GM12878 (cell line): ENCODE data around the gene RBMX2. TPM values are rescaled to one million over a fixed set of nuclear protein-coding genes. Genes with fewer than 3 reads are reported as not detected.
A peak's percentile ranks its signal among the peaks of the same experiment; 100 is the strongest.

ENCODE experiments used
- ATAC-seq: fragments of 200-7000 bp; cut with Tn5 transposase; 3 replicates; pipeline ENCODE4 v1.9.1; 2020; ENCODE audit warnings: mild to moderate bottlenecking, moderate library complexity
- BruUV-seq: library from RNA; stranded (reverse); fragments of 400-500 nt; replicated peaks from 2 replicates; lab custom pipeline; 2021; lab: Mats Ljungman, UMichigan
- CTCF ChIA-PET: fragments of 300-600 bp; sonication (Branson Sonifier 250); formaldehyde crosslinking; extraction: SDS; loops from one replicate; lab custom pipeline; 2021; ENCODE audit warnings: inconsistent platforms; lab: Yijun Ruan, JAX
- POLR2A ChIA-PET: fragments of 350-600 bp; formaldehyde crosslinking; extraction: SDS; loops from one replicate; lab custom pipeline; 2021; ENCODE audit warnings: inconsistent platforms; lab: Charles Lee
- RAD21 ChIA-PET: fragments of 300-600 bp; sonication (Branson Sonifier 250); formaldehyde crosslinking; loops from one replicate; lab custom pipeline; 2023; ENCODE audit warnings: antibody characterized with exemption; ENCODE audit not compliant: unreplicated experiment; lab: Charles Lee
- SMC1A ChIA-PET: fragments of 300-600 bp; sonication (Branson Sonifier 250); formaldehyde crosslinking; loops from one replicate; lab custom pipeline; 2023; ENCODE audit not compliant: unreplicated experiment, uncharacterized antibody; lab: Charles Lee
- DNase-seq: peaks from one replicate; pipeline ENCODE4 v3.0.0-alpha.2; 2011; ENCODE audit warnings: low read depth, low spot score
- FAIRE-seq: peaks from 3 replicates; lab custom pipeline; 2011; peaks lifted over from hg19 to GRCh38; lab: Jason Lieb, UNC
- H2AFZ ChIP-seq: 2 replicates; pipeline ENCODE4 v1.6.0; 2011; ENCODE audit warnings: low read depth, low read length, control low read depth; ENCODE audit not compliant: control insufficient read depth
- H3K27ac ChIP-seq: 2 replicates; pipeline ENCODE4 v1.5.1; 2011; ENCODE audit warnings: control low read depth; ENCODE audit not compliant: control insufficient read depth, insufficient read depth
- H3K27me3 ChIP-seq, 2 experiments: replicated peaks in 1 of 2; 2 replicates each; pipeline versions ENCODE4 v1.6.0 to v1.6.1; 2011; ENCODE audit warnings: low read length in 1 of 2; ENCODE audit not compliant: control insufficient read depth in 2 of 2, insufficient read depth in 2 of 2
- H3K36me3 ChIP-seq, 2 experiments: 2 replicates each; pipeline ENCODE4 v1.5.1; 2011; ENCODE audit warnings: low read length in 1 of 2; ENCODE audit not compliant: control insufficient read depth in 2 of 2, insufficient read depth in 2 of 2
- H3K4me1 ChIP-seq: 2 replicates; pipeline ENCODE4 v1.6.1; 2011; ENCODE audit warnings: mild to moderate bottlenecking, low read length, moderate library complexity, mixed read lengths; ENCODE audit not compliant: control insufficient read depth, insufficient read depth
- H3K4me2 ChIP-seq: 2 replicates; pipeline ENCODE4 v1.6.0; 2011; ENCODE audit warnings: control low read depth; ENCODE audit not compliant: control insufficient read depth, insufficient read depth
- H3K4me3 ChIP-seq: fragments of 200-600 bp; sonication (generic); 2 replicates; pipeline ENCODE4 v1.5.1; 2016
- H3K79me2 ChIP-seq: 2 replicates; pipeline ENCODE4 v1.6.0; 2011; ENCODE audit warnings: low read length; ENCODE audit not compliant: control insufficient read depth, insufficient read depth
- H3K9ac ChIP-seq: 2 replicates; pipeline ENCODE4 v1.8.0; 2011; ENCODE audit warnings: low read length, control low read depth, mixed read lengths; ENCODE audit not compliant: control insufficient read depth, insufficient read depth
- H3K9me3 ChIP-seq: replicated peaks from 3 replicates; pipeline ENCODE4 v1.5.1; 2011; ENCODE audit warnings: mild to moderate bottlenecking, low read length; ENCODE audit not compliant: control insufficient read depth, insufficient read depth
- H4K20me1 ChIP-seq: 2 replicates; pipeline ENCODE4 v1.6.0; 2011; ENCODE audit not compliant: control insufficient read depth, insufficient read depth
- CEBPB ChIP-seq, 2 experiments: fragments of 150-350 bp in 1 of 2; IDR thresholded peaks; 2 replicates each; pipeline ENCODE4 v1.6.1; 2012 to 2014; ENCODE audit warnings: low read depth in 2 of 2, low read length in 2 of 2, borderline replicate concordance in 1 of 2, inconsistent platforms in 1 of 2
- E2F8 ChIP-seq: fragments of 450-650 bp; IDR thresholded peaks from 2 replicates; pipeline ENCODE4 v1.6.1; 2018; ENCODE audit warnings: mild to moderate bottlenecking, low read depth, moderate library complexity; ENCODE audit not compliant: partially characterized antibody
- EGR1 ChIP-seq, 2 experiments: IDR thresholded peaks; 1 replicate in 1 of 2; 2 replicates in 1 of 2; pipeline ENCODE4 v1.6.1; 2011 to 2012; ENCODE audit warnings: low read depth in 2 of 2, low read length in 2 of 2, borderline replicate concordance in 1 of 2, mild to moderate bottlenecking in 1 of 2, moderate library complexity in 1 of 2
- HCFC1 ChIP-seq: fragments of 150-350 bp; IDR thresholded peaks from 2 replicates; pipeline ENCODE4 v1.6.1; 2014; ENCODE audit warnings: low read length
- KDM1A ChIP-seq: fragments of 200-600 bp; sonication (generic); IDR thresholded peaks from 2 replicates; pipeline ENCODE4 v1.6.1; 2016; ENCODE audit warnings: borderline replicate concordance
- MXI1 ChIP-seq: fragments of 150-350 bp; IDR thresholded peaks from 2 replicates; pipeline ENCODE4 v1.6.1; 2011; ENCODE audit warnings: low read depth, mild to moderate bottlenecking, inconsistent platforms, low read length, improper control_type of control experiment
- MYC ChIP-seq: IDR thresholded peaks from 2 replicates; pipeline ENCODE4 v1.6.1; 2011; ENCODE audit warnings: mild to moderate bottlenecking, low read length, moderate library complexity, inconsistent platforms; ENCODE audit not compliant: insufficient read depth, insufficient replicate concordance, insufficient read length, severe bottlenecking
- NBN ChIP-seq: fragments of 450-650 bp; IDR thresholded peaks from 2 replicates; pipeline ENCODE4 v1.6.1; 2016
- NRF1 ChIP-seq: conservative IDR thresholded peaks from 2 replicates; pipeline ENCODE4 v1.6.1; 2011; ENCODE audit warnings: mild to moderate bottlenecking, low read depth, low read length, improper control_type of control experiment
- POLR2AphosphoS5 ChIP-seq: IDR thresholded peaks from 2 replicates; pipeline ENCODE4 v1.6.1; 2011; ENCODE audit warnings: mild to moderate bottlenecking, low read length, inconsistent platforms
- SREBF2 ChIP-seq: IDR thresholded peaks from 2 replicates; pipeline ENCODE4 v1.6.1; 2012; ENCODE audit warnings: mild to moderate bottlenecking, low read length
- TCF12 ChIP-seq: IDR thresholded peaks from 2 replicates; pipeline ENCODE4 v1.6.1; 2011; ENCODE audit warnings: low read depth, mild to moderate bottlenecking, low read length
- ZBTB11 ChIP-seq: fragments of 450-650 bp; formaldehyde crosslinking; IDR thresholded peaks from 2 replicates; pipeline ENCODE4 v1.5.0; 2022; ENCODE audit warnings: mild to moderate bottlenecking, missing genetic modification characterization
- ZBTB33 ChIP-seq: fragments of 450-650 bp; IDR thresholded peaks from 2 replicates; pipeline ENCODE4 v1.6.1; 2017; ENCODE audit warnings: mild to moderate bottlenecking
- ZNF274 ChIP-seq: IDR thresholded peaks from one replicate; pipeline ENCODE4 v1.8.0; 2011; ENCODE audit not compliant: insufficient read length, insufficient read depth
- ZSCAN29 ChIP-seq: fragments of 450-650 bp; IDR thresholded peaks from 2 replicates; pipeline ENCODE4 v1.6.1; 2017; ENCODE audit warnings: mild to moderate bottlenecking, moderate library complexity
- whole genome bisulfite sequencing: methylation state at CpG from one replicate; pipeline ENCODE4 v1.1.6; 2016; ENCODE audit warnings: low lambda C conversion rate; ENCODE audit not compliant: insufficient replicate concordance, insufficient coverage; ENCODE audit errors: missing lambda C conversion rate; 5-methylcytosine and 5-hydroxymethylcytosine counted together
- in situ Hi-C: fragments of 300-500 bp; cut with MboI; formaldehyde crosslinking; loops from 9 replicates; pipeline ENCODE4 v1.14.3; 2018; ENCODE audit warnings: mixed read lengths
- intact Hi-C: fragments of 100-400 bp; cut with micrococcal nuclease; formaldehyde crosslinking; loops from one replicate; pipeline ENCODE4 v1.14.2; 2022; ENCODE audit not compliant: unreplicated experiment
- polyA plus RNA-seq, 11 experiments: library from polyadenylated mRNA; depleted of rRNA in 4 of 11; unstranded in 6 of 11; stranded (reverse) in 5 of 11; fragments of >200 nt; fragmentation: Nextera tagmentation in 4 of 11; fragmentation: Illumina TruSeq in 1 of 11; extraction: Ambion mirVana in 4 of 11; extraction: Trizol in 1 of 11; gene quantifications; 1 replicate in 1 of 11; 2 replicates in 10 of 11; pipeline versions ENCODE4 v1.2.1 to v1.2.3, GENCODE V29; 2011 to 2016; ENCODE audit warnings: inconsistent platforms in 2 of 11, missing spikeins in 2 of 11, low read depth in 1 of 11
- total RNA-seq, 4 experiments: library from RNA; depleted of rRNA in 3 of 4; stranded (reverse); fragments of >200 nt in 3 of 4; fragmentation: Illumina TruSeq in 1 of 4; extraction: Trizol in 1 of 4; gene quantifications; 2 replicates each; pipeline versions ENCODE4 v1.2.1 to v1.2.3, GENCODE V29; 2013 to 2021

RBMX2 gene
- total and polyA plus RNA-seq, 10 of the 15 experiments (the other 5 are each of a cell fraction or from before 2014, with no cell fraction given) = 18.9 to 56.0 (median 32.6) TPM

GRCh38 chrX:130418066-130418465, 16.3 kb downstream of the RBMX2 start (continued):
- TF ChIP-seq ZBTB33 (no peak), MYC (no peak), SREBF2 (no peak)

- intact Hi-C loops (no loop called here), in situ Hi-C loops (no loop called here)
- FAIRE-seq (no peak), ATAC-seq (peak; percentile 80), DNase-seq (no peak)
- Histone ChIP-seq H3K36me3 (no peaks in the 10 kb centered on the region; a peak in 1 of 4 replicates), H3K27ac (no peak overlapping the region), H3K4me3 (no peak overlapping the region), H3K79me2 (no peaks in the 10 kb centered on the region), H2AFZ (no peak overlapping the region), H3K9me3 (no peaks in the 10 kb centered on the region), H3K4me2 (no peak overlapping the region), H4K20me1 (no peaks in the 10 kb centered on the region), H3K27me3 (no peaks in the 10 kb centered on the region), H3K4me1 (no peaks in the 10 kb centered on the region), H3K9ac (no peak overlapping the region)
- 38% methylated on average over 4 of the region's 4 CpGs for WGBS
- SMC1A ChIA-PET = no interaction called here
- CTCF ChIA-PET = no interaction called here
- TF ChIP-seq MXI1 (no peak), POLR2AphosphoS5 (no peak), KDM1A (no peak), CEBPB (IDR thresholded peaks at IDR 0.05; ENCODE audit: borderline replicate concordance in 1 of 2, low read depth in 2 of 2, low read length in 2 of 2) (no peak), NBN (no peak), ZSCAN29 (no peak), NRF1 (no peak), EGR1 (IDR thresholded peaks at IDR 0.05; ENCODE audit: borderline replicate concordance in 1 of 2, low read depth in 2 of 2, low read length in 2 of 2) (no peak), HCFC1 (no peak), ZBTB11 (CRISPR knock-in tag) (no peak), ZNF274 (no peak), TCF12 (no peak), E2F8 (no peak)
- RAD21 ChIA-PET = no interaction called here
- POLR2A ChIA-PET = no interaction called here
- no TSS peak for BruUV-seq
These were observed 17.0 kb downstream of the RBMX2 start for GRCh38 chrX:130418740-130419139.
